GM19351 (cell line): Measurements from ENCODE around the gene CYREN.

Experiments used
- ATAC-seq: cut with Tn5 transposase; IDR thresholded peaks from one replicate; pipeline ENCODE4 v1.9.1; 2021; ENCODE audit warnings: mild to moderate bottlenecking, moderate library complexity; ENCODE audit not compliant: unreplicated experiment

CYREN gene

GRCh38 chr7:135170274-135170997 lies at the start of gene CYREN:
Gene CYREN (minus strand): TSS chr7:135170707. CDS start chr7:135168922, 1,785 bp downstream.
- ATAC-seq = peak; percentile 63

GRCh38 chr7:135217645-135218509 lies 47.4 kb upstream of the CYREN start:
- no peak for ATAC-seq

GRCh38 chr7:135215698-135216097 lies 45.2 kb upstream of the CYREN start:
- no peak for ATAC-seq

GRCh38 chr7:135215180-135215579 lies 44.7 kb upstream of the CYREN start:
- no peak for ATAC-seq

- ATAC-seq = no peak
Observed at GRCh38 chr7:135213831-135214230, 43.3 kb upstream of the CYREN start.

GRCh38 chr7:135211946-135212685 lies 41.6 kb upstream of the CYREN start:
- ATAC-seq = peak; percentile 29

- ATAC-seq = peak; percentile 78
Observed at GRCh38 chr7:135211179-135211945, 40.9 kb upstream of the CYREN start, which contains the start of gene WDR91. Gene WDR91 (minus strand): TSS chr7:135211526. CDS start chr7:135211502, 24 bp downstream.

- ATAC-seq = no peak
Observed at GRCh38 chr7:135210888-135211178, 40.3 kb upstream of the CYREN start.

GRCh38 chr7:135209225-135209834 lies 38.8 kb upstream of the CYREN start:
- no peak for ATAC-seq

GRCh38 chr7:135208102-135208793 lies 37.7 kb upstream of the CYREN start:
- no peak for ATAC-seq

GRCh38 chr7:135207406-135208101 lies 37.0 kb upstream of the CYREN start:
- no peak for ATAC-seq

GRCh38 chr7:135206941-135207391 lies 36.5 kb upstream of the CYREN start:
- peak; percentile 31 for ATAC-seq

GRCh38 chr7:135205850-135206249 lies 35.3 kb upstream of the CYREN start:
- no peak for ATAC-seq

- ATAC-seq = no peak
Observed at GRCh38 chr7:135204876-135205275, 34.4 kb upstream of the CYREN start.

- ATAC-seq = no peak
Observed at GRCh38 chr7:135204341-135204749, 33.8 kb upstream of the CYREN start.

GRCh38 chr7:135201350-135201749 lies 30.8 kb upstream of the CYREN start:
- ATAC-seq = no peak

GRCh38 chr7:135200821-135201331 lies 30.4 kb upstream of the CYREN start:
- ATAC-seq = no peak

- ATAC-seq = no peak
Observed at GRCh38 chr7:135199439-135199838, 28.9 kb upstream of the CYREN start.
